ENCODE data around the gene ZNF609. TPM values are rescaled to one million over a fixed set of nuclear protein-coding genes. Genes with fewer than 3 reads are reported as not detected.

The ZNF609 gene
- total RNA-seq, 1 donor, result 20.6 TPM

- Histone ChIP-seq H3K79me2 (ENCODE audit: insufficient read depth, low read length) (peaks cover 62% of the 10 kb centered on the region), H4K20me1 (ENCODE audit: insufficient read depth, low read length) (peaks cover 41% of the 10 kb centered on the region), H3K4me2 (ENCODE audit: insufficient read depth, low read length) (peak overlapping the region; percentile 92), H3K27ac (ENCODE audit: low read depth, low read length) (no peak overlapping the region), H2AFZ (ENCODE audit: low read length) (no peak overlapping the region), H3K4me3 (ENCODE audit: insufficient read depth, low read length) (peak overlapping the region; percentile 94), H3K9me3 (ENCODE audit: low read depth, low read length) (no peaks in the 10 kb centered on the region), H3K4me1 (ENCODE audit: insufficient read depth, low read length) (peaks cover 51% of the 10 kb centered on the region), H3K36me3 (ENCODE audit: insufficient read depth, low read length) (no peaks in the 10 kb centered on the region), H3K27me3 (ENCODE audit: insufficient read depth, low read length) (no peaks in the 10 kb centered on the region)
- TF ChIP-seq, protein P1, sequence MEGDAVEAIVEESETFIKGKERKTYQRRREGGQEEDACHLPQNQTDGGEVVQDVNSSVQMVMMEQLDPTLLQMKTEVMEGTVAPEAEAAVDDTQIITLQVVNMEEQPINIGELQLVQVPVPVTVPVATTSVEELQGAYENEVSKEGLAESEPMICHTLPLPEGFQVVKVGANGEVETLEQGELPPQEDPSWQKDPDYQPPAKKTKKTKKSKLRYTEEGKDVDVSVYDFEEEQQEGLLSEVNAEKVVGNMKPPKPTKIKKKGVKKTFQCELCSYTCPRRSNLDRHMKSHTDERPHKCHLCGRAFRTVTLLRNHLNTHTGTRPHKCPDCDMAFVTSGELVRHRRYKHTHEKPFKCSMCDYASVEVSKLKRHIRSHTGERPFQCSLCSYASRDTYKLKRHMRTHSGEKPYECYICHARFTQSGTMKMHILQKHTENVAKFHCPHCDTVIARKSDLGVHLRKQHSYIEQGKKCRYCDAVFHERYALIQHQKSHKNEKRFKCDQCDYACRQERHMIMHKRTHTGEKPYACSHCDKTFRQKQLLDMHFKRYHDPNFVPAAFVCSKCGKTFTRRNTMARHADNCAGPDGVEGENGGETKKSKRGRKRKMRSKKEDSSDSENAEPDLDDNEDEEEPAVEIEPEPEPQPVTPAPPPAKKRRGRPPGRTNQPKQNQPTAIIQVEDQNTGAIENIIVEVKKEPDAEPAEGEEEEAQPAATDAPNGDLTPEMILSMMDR (IDR thresholded peaks at IDR 0.05; ENCODE audit: extremely low read depth, low read depth, low read length), result no peak
- peak; percentile 48 for DNase-seq (ENCODE audit: insufficient read length, low spot score, missing footprints)
These were observed 241.3 kb downstream of the ZNF609 start for GRCh38 chr15:64701482-64702184.

DNA sequence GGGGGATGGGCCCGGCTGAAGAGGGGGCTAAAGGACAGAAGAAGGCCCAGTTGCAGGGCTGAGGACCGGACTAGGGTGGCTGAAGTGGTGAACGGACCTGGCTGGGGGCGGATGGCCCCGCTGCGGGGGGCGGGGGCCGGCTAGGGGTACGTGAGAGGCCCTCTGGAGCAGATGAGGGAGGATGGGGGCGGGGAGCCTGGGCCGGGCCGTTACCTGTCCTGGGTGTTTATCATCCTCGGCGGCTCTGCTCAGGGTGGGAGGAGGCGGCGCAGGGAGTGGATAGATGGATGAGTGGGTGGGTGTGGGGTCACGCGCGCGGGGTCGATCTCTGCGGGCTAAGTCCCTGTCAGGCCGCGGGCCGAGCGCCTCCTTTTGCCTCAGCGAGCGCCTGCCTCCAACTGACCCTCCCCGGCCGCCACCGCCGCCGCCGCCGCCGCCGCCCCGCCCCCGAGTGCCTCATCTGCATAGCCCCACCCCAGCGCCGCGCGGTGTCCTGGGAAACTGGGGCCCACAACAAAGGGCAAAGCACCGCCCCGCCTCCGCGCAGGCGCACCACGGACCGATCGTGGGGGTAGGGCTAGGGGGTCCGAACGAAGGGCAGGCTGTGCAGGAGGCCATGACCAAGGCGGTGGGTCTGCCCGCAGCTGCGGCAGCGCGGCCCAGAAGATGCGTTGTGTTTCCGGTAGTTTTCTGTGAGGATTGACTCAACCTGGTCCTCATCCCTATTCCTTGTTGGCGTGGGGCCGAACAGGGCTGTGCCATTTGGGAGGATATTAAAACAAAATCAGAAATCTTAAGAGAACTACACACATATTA is 242.6 kb downstream of the ZNF609 start:
- Histone ChIP-seq H3K4me2 (ENCODE audit: insufficient read depth, low read length) (peak overlapping the region; percentile 92), H3K9me3 (ENCODE audit: low read depth, low read length) (no peaks in the 10 kb centered on the region), H3K36me3 (ENCODE audit: insufficient read depth, low read length) (no peaks in the 10 kb centered on the region), H2AFZ (ENCODE audit: low read length) (peak overlapping the region; percentile 90), H4K20me1 (ENCODE audit: insufficient read depth, low read length) (peaks cover 30% of the 10 kb centered on the region), H3K79me2 (ENCODE audit: insufficient read depth, low read length) (peaks cover 48% of the 10 kb centered on the region), H3K4me1 (ENCODE audit: insufficient read depth, low read length) (peaks cover 45% of the 10 kb centered on the region), H3K27me3 (ENCODE audit: insufficient read depth, low read length) (no peaks in the 10 kb centered on the region), H3K4me3 (ENCODE audit: insufficient read depth, low read length) (peak overlapping the region; percentile 94), H3K27ac (ENCODE audit: low read depth, low read length) (peak overlapping the region; percentile 78)
- DNase-seq (ENCODE audit: insufficient read length, low spot score, missing footprints), result peak; percentile 99
- TF ChIP-seq, protein P1 (IDR thresholded peaks at IDR 0.05; ENCODE audit: extremely low read depth, low read depth, low read length), result no peak

DNA sequence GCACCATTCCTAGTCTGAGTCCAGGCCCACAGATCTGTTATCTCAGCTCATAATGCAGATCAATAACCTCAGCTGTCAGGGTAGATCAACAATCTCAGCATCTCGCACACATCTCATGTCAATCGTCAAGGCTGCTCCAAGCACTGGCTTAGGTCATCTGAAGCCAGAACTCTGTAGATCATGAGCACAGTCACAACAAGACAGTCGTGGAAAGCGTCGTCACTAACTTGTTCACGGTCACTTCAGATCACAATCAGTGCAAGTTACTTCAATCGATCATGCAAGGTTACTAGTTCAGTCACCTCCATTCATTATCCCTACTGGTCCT is 243.2 kb downstream of the ZNF609 start:
- no peak for DNase-seq (ENCODE audit: insufficient read length, low spot score, missing footprints)
- TF ChIP-seq, protein P1 (IDR thresholded peaks at IDR 0.05; ENCODE audit: extremely low read depth, low read depth, low read length), result no peak
- Histone ChIP-seq H4K20me1 (ENCODE audit: insufficient read depth, low read length) (peaks cover 24% of the 10 kb centered on the region), H3K4me3 (ENCODE audit: insufficient read depth, low read length) (peak overlapping the region; percentile 94), H3K27me3 (ENCODE audit: insufficient read depth, low read length) (no peaks in the 10 kb centered on the region), H3K4me1 (ENCODE audit: insufficient read depth, low read length) (peaks cover 39% of the 10 kb centered on the region), H3K9me3 (ENCODE audit: low read depth, low read length) (no peaks in the 10 kb centered on the region), H3K4me2 (ENCODE audit: insufficient read depth, low read length) (peak overlapping the region; percentile 92), H3K79me2 (ENCODE audit: insufficient read depth, low read length) (peaks cover 46% of the 10 kb centered on the region), H3K36me3 (ENCODE audit: insufficient read depth, low read length) (no peaks in the 10 kb centered on the region), H2AFZ (ENCODE audit: low read length) (peak overlapping the region; percentile 90), H3K27ac (ENCODE audit: low read depth, low read length) (peak overlapping the region; percentile 78)

- Histone ChIP-seq H3K9me3 (ENCODE audit: low read depth, low read length) (no peaks in the 10 kb centered on the region), H3K4me1 (ENCODE audit: insufficient read depth, low read length) (peaks cover 25% of the 10 kb centered on the region), H2AFZ (ENCODE audit: low read length) (no peak overlapping the region), H3K27me3 (ENCODE audit: insufficient read depth, low read length) (no peaks in the 10 kb centered on the region), H3K27ac (ENCODE audit: low read depth, low read length) (no peak overlapping the region), H3K4me2 (ENCODE audit: insufficient read depth, low read length) (no peak overlapping the region), H3K4me3 (ENCODE audit: insufficient read depth, low read length) (no peak overlapping the region), H4K20me1 (ENCODE audit: insufficient read depth, low read length) (peaks cover 10% of the 10 kb centered on the region), H3K36me3 (ENCODE audit: insufficient read depth, low read length) (no peaks in the 10 kb centered on the region), H3K79me2 (ENCODE audit: insufficient read depth, low read length) (peaks cover 32% of the 10 kb centered on the region)
- peak; percentile 63 for DNase-seq (ENCODE audit: insufficient read length, low spot score, missing footprints)
- TF ChIP-seq, protein P1 (IDR thresholded peaks at IDR 0.05; ENCODE audit: extremely low read depth, low read depth, low read length), result no peak
These were observed 244.6 kb downstream of the ZNF609 start for GRCh38 chr15:64705006-64705405.

Measured in osteoblast (primary cell).